ENCODE measurements around the gene TSPAN17. TPM values are rescaled to one million over a fixed set of nuclear protein-coding genes. Genes with fewer than 3 reads are reported as not detected.

TSPAN17 gene
- total and polyA plus RNA-seq, 9 of the 15 experiments (the other 6 are each of a cell fraction or from before 2014, with no cell fraction given), result 0.73 to 58.3 (median 34.5) TPM

DNA sequence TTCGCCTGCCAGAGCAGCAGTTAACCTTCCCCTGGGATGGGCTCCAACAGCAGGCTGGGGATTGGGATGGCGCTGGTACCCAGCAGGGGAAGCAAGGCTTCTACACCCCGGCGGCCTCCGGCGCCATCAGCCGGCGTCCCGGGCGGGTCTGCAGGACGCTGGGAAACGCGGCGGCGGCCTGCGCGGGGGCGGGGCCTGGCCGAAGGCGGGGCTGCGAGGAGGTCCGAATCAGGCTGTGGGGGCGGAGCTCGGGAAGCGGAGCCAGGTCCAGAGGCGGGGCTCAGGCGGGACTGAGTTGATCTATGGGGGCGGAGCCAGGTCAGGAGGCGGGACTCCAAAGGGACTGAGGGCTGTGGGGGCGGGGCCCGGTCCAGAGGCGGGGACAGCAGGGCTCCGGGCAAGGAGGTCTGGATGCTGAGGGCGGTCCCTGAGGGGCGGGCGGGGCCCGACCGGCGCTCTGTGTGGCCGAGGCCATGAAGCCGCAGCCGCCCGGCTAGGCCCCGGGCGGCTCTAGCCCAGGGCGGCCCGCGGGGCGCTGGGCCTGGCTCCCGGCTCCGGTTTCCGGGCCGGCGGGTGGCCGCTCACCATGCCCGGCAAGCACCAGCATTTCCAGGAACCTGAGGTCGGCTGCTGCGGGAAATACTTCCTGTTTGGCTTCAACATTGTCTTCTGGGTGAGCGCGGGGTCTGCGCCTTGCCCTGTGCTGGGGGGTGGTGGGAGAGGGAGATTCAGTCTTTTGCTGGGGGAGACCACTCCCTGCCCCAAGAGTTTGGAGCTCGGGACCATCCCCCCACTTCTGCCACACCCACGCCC lies at the start of gene TSPAN17 (continued):
- TF ChIP-seq, protein P1, sequence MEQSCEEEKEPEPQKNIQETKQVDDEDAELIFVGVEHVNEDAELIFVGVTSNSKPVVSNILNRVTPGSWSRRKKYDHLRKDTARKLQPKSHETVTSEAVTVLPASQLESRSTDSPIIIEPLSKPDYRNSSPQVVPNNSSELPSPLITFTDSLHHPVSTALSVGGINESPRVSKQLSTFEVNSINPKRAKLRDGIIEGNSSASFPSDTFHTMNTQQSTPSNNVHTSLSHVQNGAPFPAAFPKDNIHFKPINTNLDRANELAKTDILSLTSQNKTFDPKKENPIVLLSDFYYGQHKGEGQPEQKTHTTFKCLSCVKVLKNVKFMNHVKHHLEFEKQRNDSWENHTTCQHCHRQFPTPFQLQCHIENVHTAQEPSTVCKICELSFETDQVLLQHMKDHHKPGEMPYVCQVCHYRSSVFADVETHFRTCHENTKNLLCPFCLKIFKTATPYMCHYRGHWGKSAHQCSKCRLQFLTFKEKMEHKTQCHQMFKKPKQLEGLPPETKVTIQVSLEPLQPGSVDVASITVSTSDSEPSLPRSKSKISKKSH (CRISPR knock-in tag; IDR thresholded peaks at IDR 0.05), result no peak
- TF ChIP-seq MYBL2 (IDR thresholded peaks at IDR 0.05; ENCODE audit: low read depth) (no peak), MYBL2 (CRISPR knock-in tag; IDR thresholded peaks at IDR 0.05; ENCODE audit: borderline replicate concordance) (no peak), NCOR1 (IDR thresholded peaks at IDR 0.05) (no peak), ZNF174 (CRISPR knock-in tag; IDR thresholded peaks at IDR 0.05) (no peak), ZEB2 (IDR thresholded peaks at IDR 0.05) (no peak), POLR2AphosphoS5 (IDR thresholded peaks at IDR 0.05; ENCODE audit: control insufficient read depth, insufficient read depth, low read depth, low read length) (peak; percentile 63), CCNT2 (IDR thresholded peaks at IDR 0.05; ENCODE audit: borderline replicate concordance, extremely low read depth, insufficient read length, low read depth, low read length) (peak; percentile 86), MCM3 (IDR thresholded peaks at IDR 0.05) (no peak), ZBTB8A (IDR thresholded peaks at IDR 0.05; ENCODE audit: partially characterized antibody) (no peak), THRAP3 (IDR thresholded peaks at IDR 0.05; ENCODE audit: borderline replicate concordance) (no peak), EZH2 (IDR thresholded peaks at IDR 0.05; ENCODE audit: borderline replicate concordance, low read depth, low read length) (no peak), SPI1 (IDR thresholded peaks at IDR 0.05; ENCODE audit: borderline replicate concordance, low read depth, low read length) (no peak), MAFK (IDR thresholded peaks at IDR 0.05; ENCODE audit: low read length) (no peak), TAF9B (IDR thresholded peaks at IDR 0.05; ENCODE audit: partially characterized antibody) (no peak), SOX6 (IDR thresholded peaks at IDR 0.05) (no peak), NFE2L1 (tag; IDR thresholded peaks at IDR 0.05; ENCODE audit: borderline replicate concordance, low read depth) (no peak), MECOM (CRISPR knock-in tag; IDR thresholded peaks at IDR 0.05) (no peak)
- TF ChIP-seq, protein P2, sequence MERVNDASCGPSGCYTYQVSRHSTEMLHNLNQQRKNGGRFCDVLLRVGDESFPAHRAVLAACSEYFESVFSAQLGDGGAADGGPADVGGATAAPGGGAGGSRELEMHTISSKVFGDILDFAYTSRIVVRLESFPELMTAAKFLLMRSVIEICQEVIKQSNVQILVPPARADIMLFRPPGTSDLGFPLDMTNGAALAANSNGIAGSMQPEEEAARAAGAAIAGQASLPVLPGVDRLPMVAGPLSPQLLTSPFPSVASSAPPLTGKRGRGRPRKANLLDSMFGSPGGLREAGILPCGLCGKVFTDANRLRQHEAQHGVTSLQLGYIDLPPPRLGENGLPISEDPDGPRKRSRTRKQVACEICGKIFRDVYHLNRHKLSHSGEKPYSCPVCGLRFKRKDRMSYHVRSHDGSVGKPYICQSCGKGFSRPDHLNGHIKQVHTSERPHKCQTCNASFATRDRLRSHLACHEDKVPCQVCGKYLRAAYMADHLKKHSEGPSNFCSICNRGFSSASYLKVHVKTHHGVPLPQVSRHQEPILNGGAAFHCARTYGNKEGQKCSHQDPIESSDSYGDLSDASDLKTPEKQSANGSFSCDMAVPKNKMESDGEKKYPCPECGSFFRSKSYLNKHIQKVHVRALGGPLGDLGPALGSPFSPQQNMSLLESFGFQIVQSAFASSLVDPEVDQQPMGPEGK (CRISPR knock-in tag; IDR thresholded peaks at IDR 0.05; ENCODE audit: borderline replicate concordance), result no peak
- TF ChIP-seq, protein P3, sequence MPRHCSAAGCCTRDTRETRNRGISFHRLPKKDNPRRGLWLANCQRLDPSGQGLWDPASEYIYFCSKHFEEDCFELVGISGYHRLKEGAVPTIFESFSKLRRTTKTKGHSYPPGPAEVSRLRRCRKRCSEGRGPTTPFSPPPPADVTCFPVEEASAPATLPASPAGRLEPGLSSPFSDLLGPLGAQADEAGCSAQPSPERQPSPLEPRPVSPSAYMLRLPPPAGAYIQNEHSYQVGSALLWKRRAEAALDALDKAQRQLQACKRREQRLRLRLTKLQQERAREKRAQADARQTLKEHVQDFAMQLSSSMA (CRISPR knock-in tag; IDR thresholded peaks at IDR 0.05), result no peak
- TF ChIP-seq, protein P4, sequence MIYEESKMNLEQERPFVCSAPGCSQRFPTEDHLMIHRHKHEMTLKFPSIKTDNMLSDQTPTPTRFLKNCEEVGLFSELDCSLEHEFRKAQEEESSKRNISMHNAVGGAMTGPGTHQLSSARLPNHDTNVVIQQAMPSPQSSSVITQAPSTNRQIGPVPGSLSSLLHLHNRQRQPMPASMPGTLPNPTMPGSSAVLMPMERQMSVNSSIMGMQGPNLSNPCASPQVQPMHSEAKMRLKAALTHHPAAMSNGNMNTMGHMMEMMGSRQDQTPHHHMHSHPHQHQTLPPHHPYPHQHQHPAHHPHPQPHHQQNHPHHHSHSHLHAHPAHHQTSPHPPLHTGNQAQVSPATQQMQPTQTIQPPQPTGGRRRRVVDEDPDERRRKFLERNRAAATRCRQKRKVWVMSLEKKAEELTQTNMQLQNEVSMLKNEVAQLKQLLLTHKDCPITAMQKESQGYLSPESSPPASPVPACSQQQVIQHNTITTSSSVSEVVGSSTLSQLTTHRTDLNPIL (CRISPR knock-in tag; IDR thresholded peaks at IDR 0.05), result no peak
- TF ChIP-seq, protein P5, sequence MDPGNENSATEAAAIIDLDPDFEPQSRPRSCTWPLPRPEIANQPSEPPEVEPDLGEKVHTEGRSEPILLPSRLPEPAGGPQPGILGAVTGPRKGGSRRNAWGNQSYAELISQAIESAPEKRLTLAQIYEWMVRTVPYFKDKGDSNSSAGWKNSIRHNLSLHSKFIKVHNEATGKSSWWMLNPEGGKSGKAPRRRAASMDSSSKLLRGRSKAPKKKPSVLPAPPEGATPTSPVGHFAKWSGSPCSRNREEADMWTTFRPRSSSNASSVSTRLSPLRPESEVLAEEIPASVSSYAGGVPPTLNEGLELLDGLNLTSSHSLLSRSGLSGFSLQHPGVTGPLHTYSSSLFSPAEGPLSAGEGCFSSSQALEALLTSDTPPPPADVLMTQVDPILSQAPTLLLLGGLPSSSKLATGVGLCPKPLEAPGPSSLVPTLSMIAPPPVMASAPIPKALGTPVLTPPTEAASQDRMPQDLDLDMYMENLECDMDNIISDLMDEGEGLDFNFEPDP (CRISPR knock-in tag; IDR thresholded peaks at IDR 0.05), result no peak
